ENCODE measurements around the gene ANOS1. TPM values are rescaled to one million over a fixed set of nuclear protein-coding genes. Genes with fewer than 3 reads are reported as not detected.

Gene ANOS1
- total and polyA plus RNA-seq, 12 donors: 0.81 to 7.8 (median 4.7) TPM

DNA sequence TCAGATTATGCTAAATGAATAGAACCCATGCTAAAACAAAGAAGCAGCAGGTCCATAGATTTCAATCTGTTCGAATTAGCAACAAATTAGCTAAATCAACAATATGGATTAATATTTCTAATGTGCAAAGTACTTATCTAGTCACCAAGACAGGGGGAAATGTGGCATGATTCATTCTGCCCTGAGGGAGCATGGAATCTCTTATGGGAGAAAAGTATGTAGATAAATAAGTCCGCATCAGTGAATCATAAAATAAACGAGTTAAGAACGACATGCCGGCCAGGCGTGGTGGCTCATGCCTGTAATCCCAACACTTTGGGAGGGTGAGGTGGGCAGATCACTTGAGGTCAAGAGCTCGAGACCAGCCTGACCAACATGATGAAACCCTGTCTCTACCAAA is 102.1 kb downstream of the ANOS1 start:
- H3K4me3 ChIP-seq: no peak overlapping the region
- 88 to 89% methylated on average over 7 of the region's 7 CpGs for WGBS, 2 donors
- intact Hi-C loops (cut with DNase I): no loop called here
- ATAC-seq (no peak), DNase-seq (no peak)
- TF ChIP-seq, protein P1, sequence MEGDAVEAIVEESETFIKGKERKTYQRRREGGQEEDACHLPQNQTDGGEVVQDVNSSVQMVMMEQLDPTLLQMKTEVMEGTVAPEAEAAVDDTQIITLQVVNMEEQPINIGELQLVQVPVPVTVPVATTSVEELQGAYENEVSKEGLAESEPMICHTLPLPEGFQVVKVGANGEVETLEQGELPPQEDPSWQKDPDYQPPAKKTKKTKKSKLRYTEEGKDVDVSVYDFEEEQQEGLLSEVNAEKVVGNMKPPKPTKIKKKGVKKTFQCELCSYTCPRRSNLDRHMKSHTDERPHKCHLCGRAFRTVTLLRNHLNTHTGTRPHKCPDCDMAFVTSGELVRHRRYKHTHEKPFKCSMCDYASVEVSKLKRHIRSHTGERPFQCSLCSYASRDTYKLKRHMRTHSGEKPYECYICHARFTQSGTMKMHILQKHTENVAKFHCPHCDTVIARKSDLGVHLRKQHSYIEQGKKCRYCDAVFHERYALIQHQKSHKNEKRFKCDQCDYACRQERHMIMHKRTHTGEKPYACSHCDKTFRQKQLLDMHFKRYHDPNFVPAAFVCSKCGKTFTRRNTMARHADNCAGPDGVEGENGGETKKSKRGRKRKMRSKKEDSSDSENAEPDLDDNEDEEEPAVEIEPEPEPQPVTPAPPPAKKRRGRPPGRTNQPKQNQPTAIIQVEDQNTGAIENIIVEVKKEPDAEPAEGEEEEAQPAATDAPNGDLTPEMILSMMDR (IDR thresholded peaks at IDR 0.05): no peak
- no peaks in the 10 kb centered on the region for H3K27me3 ChIP-seq
- no peak overlapping the region for H3K27ac ChIP-seq
- H3K4me1 ChIP-seq: peaks cover 0 to 6% (median 0%) of the 10 kb centered on the region in 9 donors
- no peaks in the 10 kb centered on the region for H3K36me3 ChIP-seq
- H3K9me3 ChIP-seq: no peaks in the 10 kb centered on the region

DNA sequence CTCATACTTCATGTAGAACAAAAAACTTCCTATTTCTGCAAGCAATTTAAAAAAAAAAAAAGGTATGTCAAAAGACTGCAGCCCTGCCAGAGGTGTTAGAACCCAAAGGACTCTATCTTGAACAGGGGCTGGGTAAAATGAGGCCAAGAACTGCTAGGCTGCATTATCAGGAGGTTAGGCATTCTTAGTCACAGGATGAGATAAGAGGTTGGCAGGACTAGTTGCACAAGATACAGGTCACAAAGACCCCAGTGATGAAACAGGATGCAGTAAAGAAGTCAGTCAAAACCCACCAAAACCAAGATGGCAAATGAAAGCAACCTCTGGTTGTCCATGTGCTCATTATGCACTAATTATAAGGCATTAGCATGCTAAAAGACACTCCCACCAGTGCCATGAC is 104.1 kb downstream of the ANOS1 start:
- peaks cover 0 to 2% (median 0%) of the 10 kb centered on the region in 9 donors for H3K4me1 ChIP-seq
- intact Hi-C loops (cut with DNase I): no loop called here
- no peaks in the 10 kb centered on the region for H3K36me3 ChIP-seq
- TF ChIP-seq, protein P1 (IDR thresholded peaks at IDR 0.05): no peak
- H3K27me3 ChIP-seq: no peaks in the 10 kb centered on the region
- H3K9me3 ChIP-seq: no peaks in the 10 kb centered on the region
- no peak overlapping the region for H3K27ac ChIP-seq
- H3K4me3 ChIP-seq: no peak overlapping the region
- ATAC-seq (no peak), DNase-seq (no peak)

DNA sequence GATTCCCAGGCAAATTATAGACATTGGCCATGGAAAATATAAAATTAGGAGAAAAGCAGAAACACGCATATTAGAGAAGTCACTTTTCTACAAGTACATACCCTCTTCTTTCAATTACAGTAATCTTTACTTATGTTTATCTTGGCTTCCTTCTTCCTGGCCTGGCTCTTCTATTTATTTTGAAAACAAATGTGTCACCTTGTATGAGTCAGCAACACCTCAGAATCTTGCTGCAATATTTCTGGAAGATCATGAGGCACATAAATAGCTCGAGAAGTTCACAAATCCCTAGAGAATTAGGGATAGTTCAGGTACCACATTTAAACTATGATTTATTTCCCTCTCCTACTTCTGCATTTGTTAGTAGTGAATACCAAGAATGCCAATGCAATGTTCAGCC is 124.6 kb downstream of the ANOS1 start:
- Histone ChIP-seq H3K4me1 (no peaks in the 10 kb centered on the region), H3K36me3 (no peaks in the 10 kb centered on the region), H3K9me3 (peaks cover 0 to 29% (median 11%) of the 10 kb centered on the region in 11 donors), H3K27ac (no peak overlapping the region), H3K27me3 (no peaks in the 10 kb centered on the region), H3K4me3 (no peak overlapping the region)
- DNase-seq: no peak
- TF ChIP-seq, protein P1 (IDR thresholded peaks at IDR 0.05): no peak
- intact Hi-C loops (cut with DNase I): no loop called here
- WGBS, 2 donors: 44 to 45% methylated on average over 2 of the region's 2 CpGs
- no peak for ATAC-seq

- Histone ChIP-seq H3K36me3 (no peaks in the 10 kb centered on the region), H3K27me3 (no peaks in the 10 kb centered on the region), H3K4me3 (no peak overlapping the region), H3K9me3 (peaks cover 0 to 3% (median 0%) of the 10 kb centered on the region in 11 donors), H3K4me1 (no peaks in the 10 kb centered on the region), H3K27ac (no peak overlapping the region)
- DNase-seq (no peak), ATAC-seq (no peak)
- TF ChIP-seq, protein P1 (IDR thresholded peaks at IDR 0.05): no peak
- intact Hi-C loops (cut with DNase I): no loop called here
- 82 to 83% methylated on average over 5 of the region's 5 CpGs for WGBS, 2 donors
Measured at GRCh38 chrX:8604131-8604530, 127.8 kb downstream of the ANOS1 start.

DNA sequence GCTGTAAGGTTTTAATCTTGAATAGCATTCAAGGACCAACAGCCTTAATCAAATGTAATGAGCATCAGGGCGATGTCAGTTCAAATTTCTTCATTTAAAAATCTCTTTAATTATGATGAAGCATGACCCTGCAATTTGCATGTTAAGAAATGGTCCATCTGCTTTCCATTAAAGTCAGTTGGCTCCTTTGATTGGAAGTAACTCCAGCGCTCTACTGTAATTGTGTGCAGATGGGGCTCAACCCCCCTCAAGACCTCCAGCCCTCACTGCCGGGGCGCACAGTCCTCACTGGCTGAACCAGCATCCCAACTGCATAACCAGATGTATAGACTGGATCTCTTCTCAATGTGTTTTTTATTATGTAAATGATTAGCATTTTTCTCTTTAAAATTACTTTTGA is 140.4 kb downstream of the ANOS1 start:
- Histone ChIP-seq H3K27me3 (no peaks in the 10 kb centered on the region), H3K9me3 (no peaks in the 10 kb centered on the region), H3K36me3 (no peaks in the 10 kb centered on the region), H3K4me3 (no peak overlapping the region), H3K27ac (no peak overlapping the region), H3K4me1 (no peaks in the 10 kb centered on the region)
- ATAC-seq (no peak), DNase-seq (no peak)
- 95% methylated on average over 4 of the region's 4 CpGs for WGBS, 2 donors
- intact Hi-C loops (cut with DNase I): no loop called here
- TF ChIP-seq, protein P1 (IDR thresholded peaks at IDR 0.05): no peak
